ENCODE measurements around the gene E2F7. TPM values are rescaled to one million over a fixed set of nuclear protein-coding genes. Genes with fewer than 3 reads are reported as not detected.

The E2F7 gene
- total and polyA plus RNA-seq, 2 donors (not counting 3 experiments of a cell fraction or from before 2014, with no cell fraction given): 4.7 to 19.8 TPM

DNA sequence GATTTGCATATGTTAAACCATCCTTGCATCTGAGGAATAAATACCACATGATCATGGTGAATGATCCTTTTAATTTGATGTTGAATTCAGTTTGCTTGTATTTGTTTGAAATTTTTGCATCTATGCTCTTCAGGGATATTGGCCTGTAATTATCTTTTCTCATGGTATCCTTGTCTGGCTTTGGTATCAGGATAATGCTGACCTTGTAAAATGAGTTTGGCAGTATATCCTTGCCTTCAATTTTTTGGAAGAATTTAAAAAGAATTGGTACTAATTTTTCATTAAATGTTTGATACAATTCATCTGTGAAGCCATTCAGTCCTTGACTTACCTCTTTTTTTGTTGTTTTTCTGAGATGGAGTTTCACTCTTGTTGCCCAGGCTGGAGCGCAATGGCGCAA, 85.2 kb downstream of the E2F7 start:
- Histone ChIP-seq H4K20me1 (replicated peaks; ENCODE audit: control insufficient read depth, extremely low read depth, insufficient read depth, low read length) (no peaks in the 10 kb centered on the region), H3K4me3 (replicated peaks in 1 of 3; ENCODE audit: insufficient read depth in 1 of 3, low read depth in 1 of 3, low read length in 3 of 3) (no peak overlapping the region), H3K27ac (ENCODE audit: insufficient read depth, low read depth, low read length) (no peak overlapping the region), H3K9ac (replicated peaks; ENCODE audit: extremely low read depth, insufficient read depth, low read length) (no peak overlapping the region), H3K27me3 (ENCODE audit: control insufficient read depth in 2 of 2, insufficient read depth in 2 of 2, low read length in 2 of 2) (no peaks in the 10 kb centered on the region), H3K9me3 (replicated peaks; ENCODE audit: control insufficient read depth, insufficient read depth, low read length) (no peaks in the 10 kb centered on the region), H3K36me3 (ENCODE audit: control insufficient read depth in 2 of 2, extremely low read depth in 1 of 2, insufficient read depth in 2 of 2, low read length in 2 of 2) (no peaks in the 10 kb centered on the region), H3K4me2 (ENCODE audit: insufficient read depth, low read length) (no peak overlapping the region), H2AFZ (ENCODE audit: low read depth, low read length) (no peak overlapping the region), H3K4me1 (ENCODE audit: control insufficient read depth, extremely low read depth, insufficient read depth, low read length) (no peaks in the 10 kb centered on the region), H3K79me2 (ENCODE audit: control insufficient read depth, insufficient read depth, low read length) (no peaks in the 10 kb centered on the region), H3K9me1 (replicated peaks; ENCODE audit: control insufficient read depth, extremely low read depth, insufficient read depth, low read length) (no peaks in the 10 kb centered on the region)
- POLR2A ChIA-PET: no interaction called here
- intact Hi-C loops (cut with micrococcal nuclease): no loop called here
- DNase-seq (ENCODE audit: low read depth, low spot score) (no peak), FAIRE-seq (no peak)
- TF ChIP-seq POLR2AphosphoS5 (IDR thresholded peaks at IDR 0.05; ENCODE audit: insufficient read depth, low read depth, low read length): no peak
- no peak for TF ChIP-seq MYC (IDR thresholded peaks at IDR 0.05; ENCODE audit: low read depth, low read length)
- TF ChIP-seq GATA2 (IDR thresholded peaks at IDR 0.05; ENCODE audit: insufficient read depth, insufficient read length, low read depth, low read length): no peak
- TF ChIP-seq, protein P1, sequence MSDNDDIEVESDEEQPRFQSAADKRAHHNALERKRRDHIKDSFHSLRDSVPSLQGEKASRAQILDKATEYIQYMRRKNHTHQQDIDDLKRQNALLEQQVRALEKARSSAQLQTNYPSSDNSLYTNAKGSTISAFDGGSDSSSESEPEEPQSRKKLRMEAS (IDR thresholded peaks at IDR 0.05; ENCODE audit: insufficient read depth, insufficient read length): no peak
- no peak for TF ChIP-seq EZH2 (IDR thresholded peaks at IDR 0.05; ENCODE audit: borderline replicate concordance, low read depth, low read length, severe bottlenecking)
- no TSS peak for BruUV-seq (replicated peaks)
- CTCF ChIA-PET: no interaction called here
- dilution Hi-C loops (cut with MboI; ENCODE audit: extremely low pct_ligation_motif_present, low sequenced_read_pairs): no loop called here

GRCh38 chr12:76976777-76977382, 88.5 kb downstream of the E2F7 start:
- Histone ChIP-seq H3K4me3 (replicated peaks in 1 of 3; ENCODE audit: insufficient read depth in 1 of 3, low read depth in 1 of 3, low read length in 3 of 3) (no peak overlapping the region), H3K36me3 (ENCODE audit: control insufficient read depth in 2 of 2, extremely low read depth in 1 of 2, insufficient read depth in 2 of 2, low read length in 2 of 2) (no peaks in the 10 kb centered on the region), H3K27me3 (ENCODE audit: control insufficient read depth in 2 of 2, insufficient read depth in 2 of 2, low read length in 2 of 2) (peaks cover 0 to 2% of the 10 kb centered on the region in 2 experiments), H3K79me2 (ENCODE audit: control insufficient read depth, insufficient read depth, low read length) (no peaks in the 10 kb centered on the region), H3K4me2 (ENCODE audit: insufficient read depth, low read length) (no peak overlapping the region), H3K9me3 (replicated peaks; ENCODE audit: control insufficient read depth, insufficient read depth, low read length) (no peaks in the 10 kb centered on the region), H3K4me1 (ENCODE audit: control insufficient read depth, extremely low read depth, insufficient read depth, low read length) (no peaks in the 10 kb centered on the region), H3K9ac (replicated peaks; ENCODE audit: extremely low read depth, insufficient read depth, low read length) (no peak overlapping the region), H3K9me1 (replicated peaks; ENCODE audit: control insufficient read depth, extremely low read depth, insufficient read depth, low read length) (no peaks in the 10 kb centered on the region), H3K27ac (ENCODE audit: insufficient read depth, low read depth, low read length) (no peak overlapping the region), H4K20me1 (replicated peaks; ENCODE audit: control insufficient read depth, extremely low read depth, insufficient read depth, low read length) (no peaks in the 10 kb centered on the region), H2AFZ (ENCODE audit: low read depth, low read length) (no peak overlapping the region)
- intact Hi-C loops (cut with micrococcal nuclease): no loop called here
- TF ChIP-seq FOS (IDR thresholded peaks at IDR 0.05; ENCODE audit: borderline replicate concordance, insufficient read depth, low read length): peak; percentile 55
- TF ChIP-seq JUN (IDR thresholded peaks at IDR 0.05; ENCODE audit: borderline replicate concordance, insufficient read depth, insufficient read length, low read depth): no peak
- CTCF ChIA-PET: interaction anchor here (0.9 kb wide), 1 partner anchor 34 kb away, joined by 3 read pairs; no protein-coding TSS in a partner anchor
- FAIRE-seq (peak; percentile 4), DNase-seq (ENCODE audit: low read depth, low spot score) (peak; percentile 1)
- BruUV-seq (replicated peaks): no TSS peak
- dilution Hi-C loops (cut with MboI; ENCODE audit: extremely low pct_ligation_motif_present, low sequenced_read_pairs): no loop called here
- POLR2A ChIA-PET: no interaction called here

Other genes with a start within 250 kb of the E2F7 start
- 12.7 and 13.4 TPM in 2 replicates for gene CSRP2, start 186.6 kb downstream of the E2F7 start, total RNA-seq
- gene CSRP2, start 186.6 kb downstream of the E2F7 start, polyA plus RNA-seq: 7.2 and 8.8 TPM in 2 replicates